Fibroblast of lung (primary cell): ENCODE measurements around the gene FGGY. TPM values are rescaled to one million over a fixed set of nuclear protein-coding genes. Genes with fewer than 3 reads are reported as not detected.

ENCODE experiments used
- DNase-seq, 2 donors: peaks; one replicate each; pipeline versions ENCODE4 v3.0.0 to v3.0.0-alpha.2; 2010; ENCODE audit warnings: low read depth in 2 of 2
- H2AFZ ChIP-seq: 2 replicates; pipeline ENCODE4 v1.5.1; 2012; ENCODE audit warnings: low read length, control low read depth, inconsistent platforms
- H3K27ac ChIP-seq: 2 replicates; pipeline ENCODE4 v1.5.1; 2011; ENCODE audit warnings: low read length, control low read depth; ENCODE audit not compliant: insufficient read depth
- H3K27me3 ChIP-seq: 2 replicates; pipeline ENCODE4 v1.5.1; 2011; ENCODE audit warnings: mild to moderate bottlenecking, low read length; ENCODE audit not compliant: control insufficient read depth, insufficient read depth
- H3K36me3 ChIP-seq: 2 replicates; pipeline ENCODE4 v1.5.1; 2011; ENCODE audit warnings: low read length; ENCODE audit not compliant: control insufficient read depth, insufficient read depth
- H3K4me1 ChIP-seq: 2 replicates; pipeline ENCODE4 v1.5.1; 2011; ENCODE audit warnings: low read length; ENCODE audit not compliant: control insufficient read depth, insufficient read depth; ENCODE audit errors: extremely low read depth
- H3K4me2 ChIP-seq: 2 replicates; pipeline ENCODE4 v1.5.1; 2011; ENCODE audit warnings: low read length, control low read depth; ENCODE audit not compliant: insufficient read depth; ENCODE audit errors: extremely low read depth
- H3K4me3 ChIP-seq, 4 experiments: fragments of 200-600 bp in 1 of 4; sonication (generic) in 1 of 4; replicated peaks in 1 of 4; 2 replicates each; pipeline ENCODE4 v1.5.1; 2011 to 2016; ENCODE audit warnings: low read length in 4 of 4, low read depth in 3 of 4, mild to moderate bottlenecking in 3 of 4, control low read depth in 2 of 4, inconsistent platforms in 1 of 4, mixed read lengths in 1 of 4; ENCODE audit not compliant: insufficient read depth in 1 of 4; ENCODE audit errors: control extremely low read depth in 1 of 4
- H3K79me2 ChIP-seq: 2 replicates; pipeline ENCODE4 v1.5.1; 2012; ENCODE audit warnings: mild to moderate bottlenecking, low read length, inconsistent platforms; ENCODE audit not compliant: control insufficient read depth, insufficient read depth
- H3K9ac ChIP-seq: 2 replicates; pipeline ENCODE4 v1.5.1; 2011; ENCODE audit warnings: mild to moderate bottlenecking, low read length, control low read depth; ENCODE audit not compliant: insufficient read depth
- H3K9me3 ChIP-seq: 2 replicates; pipeline ENCODE4 v1.5.1; 2012; ENCODE audit warnings: low read depth, low read length; ENCODE audit not compliant: control insufficient read depth, insufficient read depth
- H4K20me1 ChIP-seq: 2 replicates; pipeline ENCODE4 v1.5.1; 2011; ENCODE audit warnings: low read length; ENCODE audit not compliant: control insufficient read depth, insufficient read depth; ENCODE audit errors: extremely low read depth
- EZH2 ChIP-seq: IDR thresholded peaks from 2 replicates; pipeline ENCODE4 v1.5.1; 2012; ENCODE audit warnings: low read length, control low read depth, mild to moderate bottlenecking; ENCODE audit errors: missing control alignments
- polyA plus RNA-seq, 2 donors: library from polyadenylated mRNA; depleted of rRNA in 1 of 2; stranded (reverse) in 1 of 2; unstranded in 1 of 2; fragments of >200 nt; gene quantifications; 2 replicates each; pipeline ENCODE4 v1.2.1, GENCODE V29; 2011 to 2012; ENCODE audit warnings: missing spikeins in 1 of 2
- total RNA-seq: library from RNA; depleted of rRNA; stranded (reverse); fragments of >200 nt; gene quantifications from 2 replicates; pipeline ENCODE4 v1.2.1, GENCODE V29; 2014
- TF ChIP-seq, protein P1 (sequence below), 2 donors: IDR thresholded peaks in 1 of 2; conservative IDR thresholded peaks in 1 of 2; 1 replicate in 1 of 2; 2 replicates in 1 of 2; pipeline ENCODE4 v1.5.1; 2011 to 2012; ENCODE audit warnings: low read length in 2 of 2, control low read depth in 1 of 2, inconsistent platforms in 1 of 2, low read depth in 1 of 2, mild to moderate bottlenecking in 1 of 2

Gene FGGY
- total and polyA plus RNA-seq, 2 donors (not counting 1 experiment from before 2014, with no cell fraction given), result 9.5 to 32.4 TPM

DNA sequence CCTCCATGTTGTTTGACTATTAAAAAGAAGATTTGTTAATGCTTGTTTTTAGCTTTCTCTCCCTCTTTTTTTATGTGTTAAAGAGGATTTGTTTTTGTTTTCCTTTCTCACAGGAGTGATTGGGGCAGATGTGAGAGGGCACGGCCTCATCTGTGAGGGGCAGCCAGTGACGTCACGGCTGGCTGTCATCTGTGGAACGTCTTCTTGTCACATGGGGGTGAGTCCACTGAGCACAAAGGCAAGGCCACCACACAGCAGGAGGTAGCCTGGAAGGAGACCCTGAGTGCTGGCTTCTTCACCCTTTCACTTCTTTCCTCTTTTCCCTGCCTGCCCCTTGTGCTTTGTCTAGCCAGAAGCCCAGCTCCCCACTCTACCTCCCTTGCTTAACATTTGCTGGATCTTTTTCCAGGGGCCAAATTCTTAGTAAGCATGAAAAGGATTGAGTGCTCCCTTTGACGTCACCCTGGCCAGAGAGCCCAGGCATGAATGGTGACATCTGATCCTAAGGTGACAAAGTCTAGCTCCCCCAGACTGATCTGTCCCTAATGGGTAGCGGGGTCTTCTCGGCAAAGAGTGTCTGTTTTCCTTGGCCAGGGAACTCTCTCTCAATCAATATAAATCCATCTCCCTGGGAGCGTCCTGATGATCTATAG, 257.2 kb downstream of the FGGY start:
- DNase-seq, result no peak
- no peak overlapping the region for H3K9ac ChIP-seq

GRCh38 chr1:59554752-59555151, 257.9 kb downstream of the FGGY start:
- no peak for DNase-seq
- TF ChIP-seq, protein P1, sequence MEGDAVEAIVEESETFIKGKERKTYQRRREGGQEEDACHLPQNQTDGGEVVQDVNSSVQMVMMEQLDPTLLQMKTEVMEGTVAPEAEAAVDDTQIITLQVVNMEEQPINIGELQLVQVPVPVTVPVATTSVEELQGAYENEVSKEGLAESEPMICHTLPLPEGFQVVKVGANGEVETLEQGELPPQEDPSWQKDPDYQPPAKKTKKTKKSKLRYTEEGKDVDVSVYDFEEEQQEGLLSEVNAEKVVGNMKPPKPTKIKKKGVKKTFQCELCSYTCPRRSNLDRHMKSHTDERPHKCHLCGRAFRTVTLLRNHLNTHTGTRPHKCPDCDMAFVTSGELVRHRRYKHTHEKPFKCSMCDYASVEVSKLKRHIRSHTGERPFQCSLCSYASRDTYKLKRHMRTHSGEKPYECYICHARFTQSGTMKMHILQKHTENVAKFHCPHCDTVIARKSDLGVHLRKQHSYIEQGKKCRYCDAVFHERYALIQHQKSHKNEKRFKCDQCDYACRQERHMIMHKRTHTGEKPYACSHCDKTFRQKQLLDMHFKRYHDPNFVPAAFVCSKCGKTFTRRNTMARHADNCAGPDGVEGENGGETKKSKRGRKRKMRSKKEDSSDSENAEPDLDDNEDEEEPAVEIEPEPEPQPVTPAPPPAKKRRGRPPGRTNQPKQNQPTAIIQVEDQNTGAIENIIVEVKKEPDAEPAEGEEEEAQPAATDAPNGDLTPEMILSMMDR (conservative IDR thresholded peaks at IDR 0.05 in 1 of 2, IDR thresholded peaks at IDR 0.05 in 1 of 2; ENCODE audit: low read depth in 1 of 2, low read length in 2 of 2), result no peak
- no peaks in the 10 kb centered on the region for H4K20me1 ChIP-seq
- no peak overlapping the region for H2AFZ ChIP-seq
- H3K4me3 ChIP-seq, result no peak overlapping the region
- H3K27me3 ChIP-seq, result no peaks in the 10 kb centered on the region
- H3K36me3 ChIP-seq, result no peaks in the 10 kb centered on the region
- H3K9ac ChIP-seq, result no peak overlapping the region
- H3K79me2 ChIP-seq, result no peaks in the 10 kb centered on the region
- H3K27ac ChIP-seq, result no peak overlapping the region
- no peaks in the 10 kb centered on the region for H3K9me3 ChIP-seq
- H3K4me1 ChIP-seq, result peaks cover 3% of the 10 kb centered on the region
- H3K4me2 ChIP-seq, result no peak overlapping the region

More for the DNA sequence above, 257.2 kb downstream of the FGGY start:
- TF ChIP-seq EZH2, result no peak
- TF ChIP-seq, protein P1 (conservative IDR thresholded peaks at IDR 0.05 in 1 of 2, IDR thresholded peaks at IDR 0.05 in 1 of 2; ENCODE audit: low read depth in 1 of 2, low read length in 2 of 2), result no peak
- H3K4me1 ChIP-seq, result peaks cover 3% of the 10 kb centered on the region
- no peaks in the 10 kb centered on the region for H3K79me2 ChIP-seq
- no peaks in the 10 kb centered on the region for H3K36me3 ChIP-seq
- H3K4me3 ChIP-seq, result no peak overlapping the region
- H3K9me3 ChIP-seq, result no peaks in the 10 kb centered on the region
- no peak overlapping the region for H2AFZ ChIP-seq
- H4K20me1 ChIP-seq, result no peaks in the 10 kb centered on the region
- no peak overlapping the region for H3K27ac ChIP-seq
- H3K27me3 ChIP-seq, result no peaks in the 10 kb centered on the region
- no peak overlapping the region for H3K4me2 ChIP-seq

DNA sequence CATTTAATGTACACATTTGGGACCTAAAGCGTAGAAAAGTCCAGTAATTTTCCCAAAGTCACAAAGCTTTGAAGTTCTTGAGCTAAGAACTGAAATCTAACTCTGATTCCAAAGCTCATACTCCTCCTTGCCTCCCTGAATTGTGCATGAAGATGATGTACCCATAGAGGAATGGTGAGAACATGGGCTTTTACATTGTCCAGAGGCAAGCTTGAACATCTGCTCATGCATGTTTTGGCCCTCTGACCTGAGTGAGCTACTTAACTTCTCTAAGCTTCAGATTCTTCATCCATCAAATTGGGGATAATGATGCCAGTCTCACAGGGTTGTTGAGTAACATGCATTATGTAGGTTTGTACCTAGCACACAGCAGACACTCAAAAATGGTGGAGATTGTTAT, 259.5 kb downstream of the FGGY start:
- H3K36me3 ChIP-seq, result no peaks in the 10 kb centered on the region
- H4K20me1 ChIP-seq, result no peaks in the 10 kb centered on the region
- no peaks in the 10 kb centered on the region for H3K4me1 ChIP-seq
- no peaks in the 10 kb centered on the region for H3K79me2 ChIP-seq
- H3K4me2 ChIP-seq, result no peak overlapping the region
- DNase-seq, result no peak
- H3K9me3 ChIP-seq, result no peaks in the 10 kb centered on the region
- no peak for TF ChIP-seq EZH2
- TF ChIP-seq, protein P1 (conservative IDR thresholded peaks at IDR 0.05 in 1 of 2, IDR thresholded peaks at IDR 0.05 in 1 of 2; ENCODE audit: low read depth in 1 of 2, low read length in 2 of 2), result no peak
- H3K4me3 ChIP-seq, result no peak overlapping the region
- no peak overlapping the region for H3K27ac ChIP-seq
- no peak overlapping the region for H2AFZ ChIP-seq
- H3K27me3 ChIP-seq, result no peaks in the 10 kb centered on the region
- H3K9ac ChIP-seq, result no peak overlapping the region
